Loucy (cell line): ENCODE measurements around the gene NPC1.

Source experiments
- CTCF ChIP-seq: fragments of 200-600 bp; sonication (generic); conservative IDR thresholded peaks from 2 replicates; pipeline ENCODE4 v1.5.1; 2014; ENCODE audit warnings: mild to moderate bottlenecking, antibody characterized with exemption, low read length
- EZH2phosphoT487 ChIP-seq: fragments of 200-600 bp; IDR thresholded peaks from 2 replicates; pipeline ENCODE4 v1.6.1; 2018; ENCODE audit warnings: antibody characterized with exemption, mild to moderate bottlenecking, moderate library complexity, borderline replicate concordance

GRCh38 chr18:23591011-23591410 is 4.7 kb upstream of the NPC1 start:
- TF ChIP-seq CTCF (no peak), EZH2phosphoT487 (no peak)
